Spinal cord (tissue), 10 donors: ENCODE data around the gene MSL3. TPM values are rescaled to one million over a fixed set of nuclear protein-coding genes. Genes with fewer than 3 reads are reported as not detected.

Experiments used
- DNase-seq, 6 donors: peaks; one replicate each; pipeline versions ENCODE4 v3.0.0 to v3.0.0-alpha.2; 2013 to 2015; ENCODE audit warnings: low spot score in 6 of 6, low read depth in 4 of 6
- H3K27ac ChIP-seq: one replicate; pipeline ENCODE4 v1.5.1; 2013; ENCODE audit warnings: low read depth, low read length, control low read depth
- H3K27me3 ChIP-seq: one replicate; pipeline ENCODE4 v1.6.1; 2013; ENCODE audit warnings: low read length; ENCODE audit not compliant: control insufficient read depth, insufficient read depth
- H3K36me3 ChIP-seq: one replicate; pipeline ENCODE4 v1.6.1; 2013; ENCODE audit warnings: low read length; ENCODE audit not compliant: control insufficient read depth, insufficient read depth
- H3K4me1 ChIP-seq: one replicate; pipeline ENCODE4 v1.6.1; 2013; ENCODE audit warnings: low read length; ENCODE audit not compliant: control insufficient read depth, insufficient read depth
- H3K4me3 ChIP-seq: one replicate; pipeline ENCODE4 v1.5.1; 2013; ENCODE audit warnings: low read depth, low read length, control low read depth
- H3K9me3 ChIP-seq: one replicate; pipeline ENCODE4 v1.6.1; 2013; ENCODE audit warnings: low read length; ENCODE audit not compliant: control insufficient read depth, insufficient read depth
- WGBS: methylation state at CpG from one replicate; pipeline ENCODE4 v1.1.5; 2013; ENCODE audit warnings: missing lambda C conversion rate; ENCODE audit not compliant: insufficient coverage; 5-methylcytosine and 5-hydroxymethylcytosine counted together
- polyA plus RNA-seq, 2 donors: library from polyadenylated mRNA; unstranded; fragments of 120-200 nt; gene quantifications; one replicate each; pipeline ENCODE4 v1.2.1, GENCODE V29; 2013; ENCODE audit not compliant: insufficient read length in 2 of 2
- total RNA-seq, 2 donors: library from RNA; depleted of rRNA in 1 of 2; stranded (reverse); fragments of 120-200 nt in 1 of 2; fragments of >200 nt in 1 of 2; gene quantifications; one replicate each; pipeline versions ENCODE4 v1.2.3 to v1.2.4, GENCODE V29; 2013 to 2014
- donor health status: healthy.

The MSL3 gene
- total and polyA plus RNA-seq, 4 donors, result 22.7 to 46.5 (median 30.6) TPM

- WGBS, result 58% methylated on average over 5 of the region's 8 CpGs
- Histone ChIP-seq H3K4me3 (no peak overlapping the region), H3K27ac (no peak overlapping the region), H3K36me3 (no peaks in the 10 kb centered on the region), H3K9me3 (no peaks in the 10 kb centered on the region), H3K27me3 (peaks cover 2% of the 10 kb centered on the region), H3K4me1 (peaks cover under 1% of the 10 kb centered on the region)
- no peak for DNase-seq
Measured at GRCh38 chrX:11792461-11793421, 34.7 kb downstream of the MSL3 start.

DNA sequence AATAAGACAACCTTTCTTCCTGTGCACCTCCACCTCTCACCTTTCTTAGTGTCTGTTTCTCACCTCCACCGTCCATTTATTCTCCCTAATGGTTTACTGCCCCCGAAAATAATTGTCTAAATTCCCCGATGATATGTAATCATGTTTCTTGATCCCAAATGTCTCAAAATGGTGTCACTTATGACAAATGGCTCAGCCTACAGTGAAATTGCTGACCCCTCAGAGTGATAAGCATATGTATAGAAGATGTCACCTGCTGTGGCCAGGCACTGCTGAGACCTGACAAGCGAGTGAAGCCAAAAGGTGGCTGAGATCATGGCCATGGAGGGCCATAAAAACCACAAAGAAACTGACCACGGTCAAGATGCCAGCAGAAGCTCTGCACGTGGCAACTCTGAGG, 35.7 kb downstream of the MSL3 start:
- no peak overlapping the region for H3K4me3 ChIP-seq
- H3K36me3 ChIP-seq, result no peaks in the 10 kb centered on the region
- H3K27ac ChIP-seq, result no peak overlapping the region
- WGBS, result 62% methylated on average over 3 of the region's 6 CpGs
- no peaks in the 10 kb centered on the region for H3K9me3 ChIP-seq
- no peak for DNase-seq
- no peaks in the 10 kb centered on the region for H3K4me1 ChIP-seq
- peaks cover 3% of the 10 kb centered on the region for H3K27me3 ChIP-seq

GRCh38 chrX:11813341-11813740, 55.3 kb downstream of the MSL3 start:
- Histone ChIP-seq H3K4me1 (no peaks in the 10 kb centered on the region), H3K9me3 (no peaks in the 10 kb centered on the region)
- WGBS, result no CpG with 5 or more reads among the region's 2 CpGs

More at GRCh38 chrX:11813341-11813740, 55.3 kb downstream of the MSL3 start:
- Histone ChIP-seq H3K4me3 (no peak overlapping the region), H3K36me3 (no peaks in the 10 kb centered on the region), H3K27me3 (no peaks in the 10 kb centered on the region), H3K27ac (no peak overlapping the region)
- no peak for DNase-seq

Other genes starting within 250 kb of the MSL3 start
- gene ARHGAP6, start 92.3 kb upstream of the MSL3 start, total RNA-seq, result 1 to 10 TPM; 4.5 to 5.8 TPM
- 1 to 10 TPM; 3.8 to 3.9 TPM for gene ARHGAP6, start 92.3 kb upstream of the MSL3 start, polyA plus RNA-seq